Measurements from ENCODE around the gene HNRNPH2.

The HNRNPH2 gene

DNA sequence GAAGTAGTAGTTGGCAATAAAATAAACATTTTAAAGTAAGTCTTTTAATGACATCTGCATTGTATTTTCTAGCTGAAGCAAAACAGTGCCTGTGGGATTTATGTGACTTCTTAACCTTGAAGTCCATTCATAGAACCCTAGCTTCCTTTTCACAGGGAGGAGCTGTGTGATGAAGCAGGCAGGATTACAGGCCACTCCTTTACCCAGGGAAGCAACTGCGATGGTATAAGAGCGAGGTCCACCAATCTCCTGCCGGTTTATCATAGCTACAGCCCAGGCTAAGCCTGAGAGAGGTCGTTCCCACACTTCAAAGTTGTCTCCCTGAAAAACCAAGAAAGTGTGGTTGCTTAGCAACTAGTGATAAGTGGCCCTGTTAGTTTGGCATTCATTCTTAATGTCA is 10.2 kb upstream of the HNRNPH2 start:
- no peak for DNase-seq

DNA sequence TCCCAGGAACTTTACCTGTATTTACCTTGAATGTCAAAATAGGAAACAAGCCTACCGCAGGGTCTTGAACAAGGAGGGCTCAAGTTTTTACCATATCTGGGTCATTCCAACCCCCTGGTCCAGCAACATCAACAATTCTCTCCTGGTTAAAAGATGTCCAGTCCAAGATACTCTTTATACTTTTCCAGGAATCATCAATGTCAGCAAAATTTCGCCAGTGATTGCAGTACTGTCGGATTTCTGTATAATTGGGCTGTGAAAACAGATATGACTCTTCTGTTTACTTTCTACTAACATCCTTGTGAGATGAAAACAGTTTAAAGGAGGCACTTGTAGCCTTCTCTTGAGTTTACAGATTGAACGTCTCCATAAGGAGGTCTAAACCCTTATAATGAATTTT is 9.3 kb upstream of the HNRNPH2 start:
- no peak for DNase-seq

GRCh38 chrX:101399825-101400224 is 8.2 kb upstream of the HNRNPH2 start:
- DNase-seq, result no peak

GRCh38 chrX:101407167-101407747 is 765 bp upstream of the HNRNPH2 start:
- DNase-seq, result no peak

DNA sequence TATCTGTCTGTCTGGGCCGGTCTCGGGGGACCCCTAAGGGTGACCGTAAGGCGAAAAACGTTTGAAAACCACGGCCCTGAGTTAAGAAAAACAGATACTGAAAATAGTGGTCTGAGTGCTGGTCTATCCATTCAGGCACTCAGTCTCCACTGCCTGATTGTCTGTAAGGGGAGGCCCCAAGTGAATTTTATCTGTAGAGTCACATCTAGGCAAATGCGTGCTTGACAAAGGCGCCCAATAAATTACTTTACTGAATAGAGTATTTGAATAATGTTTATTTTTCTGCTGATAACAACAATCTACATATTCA is 465 bp downstream of the HNRNPH2 start:
- no peak for DNase-seq

DNA sequence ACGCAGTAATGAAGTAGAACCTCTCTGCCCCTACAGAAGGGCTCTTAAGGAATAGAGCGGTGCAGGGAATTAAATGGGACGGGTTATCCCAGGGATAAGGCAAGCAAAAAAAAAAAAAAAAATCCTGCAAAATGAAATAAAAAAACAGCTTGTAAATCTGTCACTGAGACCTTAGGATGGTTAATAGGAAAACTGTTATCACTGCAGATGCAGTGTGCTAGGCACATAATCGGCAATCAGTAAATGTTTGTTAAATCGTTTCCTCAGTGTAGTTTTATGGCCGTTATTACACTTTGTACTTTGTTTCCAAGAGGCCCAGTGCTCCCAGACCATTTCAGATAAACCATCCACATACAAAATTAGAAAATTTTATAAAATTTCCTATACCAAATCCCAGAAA is 1.0 kb downstream of the HNRNPH2 start:
- DNase-seq, result no peak

- DNase-seq, result no peak
Observed at GRCh38 chrX:101410461-101410860, 2.4 kb downstream of the HNRNPH2 start.

DNA sequence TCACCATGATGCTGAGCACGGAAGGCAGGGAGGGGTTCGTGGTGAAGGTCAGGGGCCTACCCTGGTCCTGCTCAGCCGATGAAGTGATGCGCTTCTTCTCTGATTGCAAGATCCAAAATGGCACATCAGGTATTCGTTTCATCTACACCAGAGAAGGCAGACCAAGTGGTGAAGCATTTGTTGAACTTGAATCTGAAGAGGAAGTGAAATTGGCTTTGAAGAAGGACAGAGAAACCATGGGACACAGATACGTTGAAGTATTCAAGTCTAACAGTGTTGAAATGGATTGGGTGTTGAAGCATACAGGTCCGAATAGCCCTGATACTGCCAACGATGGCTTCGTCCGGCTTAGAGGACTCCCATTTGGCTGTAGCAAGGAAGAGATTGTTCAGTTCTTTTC is 4.0 kb downstream of the HNRNPH2 start:
- DNase-seq, result no peak

DNA sequence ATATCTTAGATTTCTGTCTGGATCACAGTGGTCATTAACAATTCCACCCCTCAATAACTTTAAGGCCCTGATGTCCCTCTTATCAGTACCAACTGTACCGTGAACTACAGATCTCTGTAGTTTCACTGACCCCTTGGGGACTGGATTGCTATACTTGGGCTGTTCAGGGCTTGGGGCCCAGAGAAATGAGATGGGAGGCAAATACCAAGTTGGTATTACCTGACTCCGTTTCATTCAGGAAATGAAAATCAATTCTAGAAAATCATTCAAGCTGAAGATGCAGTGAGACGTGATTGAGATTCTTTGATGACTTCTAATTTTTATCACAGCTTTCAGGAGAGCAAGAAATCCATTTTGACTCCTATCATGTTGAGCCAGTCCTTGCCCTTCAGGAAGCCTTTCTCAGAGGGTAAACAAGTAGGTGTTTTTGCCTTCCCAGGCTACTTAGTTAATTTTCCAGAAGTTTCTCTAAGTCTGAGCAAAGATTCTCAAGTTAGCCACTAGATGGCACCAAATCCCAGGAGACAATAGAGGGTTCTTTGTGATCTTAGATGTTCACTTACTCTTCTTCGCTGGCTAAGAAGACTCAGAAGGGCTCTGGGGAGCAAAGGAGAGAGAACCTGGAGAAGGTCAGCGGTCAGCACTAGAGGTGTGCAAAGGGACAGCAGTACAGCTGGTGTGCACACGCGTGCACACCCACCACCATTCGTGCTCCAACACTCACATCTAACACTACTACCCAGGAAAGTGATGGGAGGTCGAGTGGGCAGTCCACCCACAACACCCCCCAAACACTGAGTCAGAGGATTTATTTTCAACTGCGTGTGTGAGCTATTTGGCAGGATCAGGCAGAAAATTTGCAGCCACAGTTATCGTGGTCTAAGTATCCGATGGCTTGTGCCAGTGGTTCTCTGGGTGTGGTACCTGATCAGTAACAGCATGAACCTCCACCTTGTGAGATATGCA is 7.4 kb downstream of the HNRNPH2 start:
- DNase-seq, result peak; percentile 69

GRCh38 chrX:101416691-101417090 is 8.7 kb downstream of the HNRNPH2 start:
- no peak for DNase-seq

GRCh38 chrX:101417190-101417589 is 9.2 kb downstream of the HNRNPH2 start:
- DNase-seq, result no peak

- peak; percentile 50 for DNase-seq
Observed at GRCh38 chrX:101417981-101418841, 10.2 kb downstream of the HNRNPH2 start.

- DNase-seq, result no peak
Observed at GRCh38 chrX:101419489-101419888, 11.5 kb downstream of the HNRNPH2 start.

GRCh38 chrX:101427954-101428353 is 19.9 kb downstream of the HNRNPH2 start:
- no peak for DNase-seq

GRCh38 chrX:101429934-101430333 is 21.9 kb downstream of the HNRNPH2 start:
- peak; percentile 66 for DNase-seq

GRCh38 chrX:101430457-101431078 is 22.5 kb downstream of the HNRNPH2 start:
- DNase-seq, result peak; percentile 53

GRCh38 chrX:101442085-101442484 is 34.1 kb downstream of the HNRNPH2 start:
- no peak for DNase-seq

- DNase-seq, result no peak
Observed at GRCh38 chrX:101449279-101449678, 41.3 kb downstream of the HNRNPH2 start.

DNA sequence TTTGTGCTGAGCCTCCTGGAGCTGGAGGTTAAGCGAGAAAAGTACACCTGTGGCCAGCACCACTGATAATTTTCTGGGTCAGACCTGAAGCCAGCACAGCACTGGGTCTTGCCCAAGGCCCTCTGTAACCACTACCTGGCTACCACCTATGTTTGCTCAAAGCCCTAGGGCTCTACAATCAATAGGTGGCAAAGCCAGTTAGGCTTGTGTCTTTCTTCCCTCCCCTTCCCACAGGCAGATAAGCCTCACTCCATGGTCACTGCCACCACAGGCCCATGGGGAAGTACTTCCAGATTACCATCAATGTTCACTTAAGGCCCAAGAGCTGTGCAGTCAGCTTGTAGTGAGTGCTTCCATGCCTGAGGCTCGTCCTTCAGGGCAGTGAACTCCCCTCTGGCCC is 42.1 kb downstream of the HNRNPH2 start:
- DNase-seq, result no peak

DNA sequence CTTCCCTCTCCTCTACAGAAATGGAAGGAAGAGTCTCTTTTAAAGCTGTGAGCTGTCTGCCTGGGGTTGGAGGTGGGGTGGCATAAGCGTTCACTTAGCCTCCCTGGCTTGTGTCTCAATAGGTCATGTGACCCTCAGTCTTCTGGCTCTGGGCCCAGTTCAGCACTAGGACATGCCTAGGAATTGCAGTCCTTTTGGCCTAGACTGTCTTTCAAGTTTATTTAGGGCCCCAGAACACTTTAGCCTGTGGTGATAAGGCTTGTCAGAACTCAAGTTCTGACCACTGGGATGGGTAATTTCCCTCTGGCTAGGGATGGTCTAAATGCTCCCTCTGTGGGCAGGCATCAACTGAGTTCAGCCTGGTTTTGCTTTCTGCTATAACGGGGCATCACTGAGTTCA is 42.9 kb downstream of the HNRNPH2 start:
- DNase-seq, result peak; percentile 37

- no peak for DNase-seq
Observed at GRCh38 chrX:101452056-101452455, 44.0 kb downstream of the HNRNPH2 start.

DNA sequence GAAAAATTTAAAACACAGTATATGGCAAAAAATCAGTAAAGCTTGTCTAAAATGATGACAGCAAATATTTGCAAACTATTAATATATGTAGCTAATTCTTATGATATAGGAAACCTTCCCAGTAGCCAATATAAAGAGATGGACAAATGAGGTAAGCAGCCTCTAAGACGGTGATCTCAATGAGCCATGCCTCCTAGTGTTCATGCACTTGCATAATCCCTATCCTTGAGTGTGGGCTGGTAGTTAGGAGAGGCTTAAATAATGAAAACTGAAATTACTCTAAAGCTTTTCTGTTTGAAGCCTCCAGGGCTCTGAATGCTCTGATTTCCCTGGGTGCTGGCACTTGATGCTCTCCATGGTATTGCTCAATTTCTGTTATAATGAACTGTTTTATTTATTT is 52.6 kb downstream of the HNRNPH2 start:
- no peak for DNase-seq

GRCh38 chrX:101462892-101463291 is 54.9 kb downstream of the HNRNPH2 start:
- peak; percentile 18 for DNase-seq

Measured in fibroblast of skin of back (primary cell).